ENCODE measurements around the gene PLEKHH1. TPM values are rescaled to one million over a fixed set of nuclear protein-coding genes. Genes with fewer than 3 reads are reported as not detected.

The PLEKHH1 gene
- total RNA-seq, 2 donors from 2014 or later, result 32.7 to 54.7 TPM

DNA sequence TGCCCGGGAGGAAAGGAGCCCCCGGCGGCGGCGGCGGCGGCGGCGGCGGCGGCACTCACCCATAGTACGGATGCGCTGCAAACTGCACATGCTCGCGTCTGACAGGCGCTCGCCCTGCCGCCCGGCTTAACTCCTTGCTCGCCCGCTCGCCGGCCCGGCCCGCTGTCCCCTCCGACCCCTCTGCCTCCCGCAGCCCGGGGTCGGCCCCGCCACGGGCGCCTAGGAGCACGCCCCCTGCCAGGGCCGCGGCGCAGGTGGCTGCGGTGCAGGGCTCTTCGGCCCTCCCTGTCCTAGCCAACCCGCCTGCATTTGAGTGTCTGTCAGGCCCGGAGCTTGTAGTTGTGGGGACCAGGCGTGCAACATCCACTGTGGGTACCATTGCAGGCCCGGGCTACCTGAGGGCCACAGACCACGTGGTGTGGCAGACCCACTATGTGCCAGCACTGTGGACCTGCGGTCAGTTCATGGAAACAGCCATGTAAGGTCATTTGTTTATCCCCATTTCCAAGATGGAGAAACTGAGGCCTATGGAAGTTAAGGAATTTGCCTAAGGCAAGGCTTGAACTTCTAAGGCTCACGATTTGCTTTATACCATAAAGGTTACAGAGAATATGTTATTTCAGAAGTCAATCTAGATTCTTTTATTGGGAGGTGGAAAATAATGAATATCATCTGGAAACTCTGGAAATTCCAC lies 17.6 kb upstream of the PLEKHH1 start:
- H3K36me3 ChIP-seq (replicated peaks in 1 of 2; ENCODE audit: insufficient read depth in 1 of 2, low read depth in 2 of 2), result no peaks in the 10 kb centered on the region
- WGBS, 2 donors, result 6 to 48% methylated on average over 4 to 44 of the region's 45 CpGs
- peaks cover 38% of the 10 kb centered on the region for H3K4me1 ChIP-seq
- ATAC-seq, result peak; percentile 22
- H3K27me3 ChIP-seq, result no peaks in the 10 kb centered on the region
- no peaks in the 10 kb centered on the region for H3K9me3 ChIP-seq
- H3K27ac ChIP-seq, result peak overlapping the region; percentile 78 to 88 (median 84)
- peak overlapping the region in 1 of 2 donors; percentile 90 for H3K4me3 ChIP-seq
- peak in 3 of 4 donors; percentile 20 to 34 (median 28) for DNase-seq
- intact Hi-C loops (cut with DNase I), result no loop called here
- no peak for TF ChIP-seq CTCF (IDR thresholded peaks at IDR 0.05)
- no peak for TF ChIP-seq POLR2A (IDR thresholded peaks at IDR 0.05)

DNA sequence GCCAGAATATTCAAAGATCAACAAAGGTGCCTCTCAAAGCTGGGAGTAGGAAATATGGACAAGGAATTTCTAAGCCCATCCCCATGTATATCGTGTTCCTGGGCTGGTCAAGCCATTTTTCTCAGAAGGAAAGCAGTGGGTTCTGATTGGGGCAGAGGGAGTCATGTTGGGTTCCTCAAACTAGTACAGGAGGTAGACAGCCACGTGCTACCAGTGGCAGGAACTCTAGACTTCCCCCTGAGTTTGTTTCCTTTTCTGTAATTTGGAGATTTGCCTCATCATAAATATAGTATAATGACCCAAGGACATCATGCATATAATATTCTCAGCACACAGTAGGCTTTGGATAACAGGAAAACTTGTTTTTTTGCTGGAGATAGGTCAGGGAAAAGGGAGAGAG lies 16.4 kb upstream of the PLEKHH1 start:
- intact Hi-C loops (cut with DNase I), result no loop called here
- Histone ChIP-seq H3K9me3 (no peaks in the 10 kb centered on the region), H3K27ac (no peak overlapping the region), H3K27me3 (no peaks in the 10 kb centered on the region), H3K4me3 (no peak overlapping the region), H3K36me3 (replicated peaks in 1 of 2; ENCODE audit: insufficient read depth in 1 of 2, low read depth in 2 of 2) (no peaks in the 10 kb centered on the region), H3K4me1 (peaks cover 38% of the 10 kb centered on the region)
- no peak for TF ChIP-seq CTCF (IDR thresholded peaks at IDR 0.05)
- no peak for TF ChIP-seq POLR2A (IDR thresholded peaks at IDR 0.05)
- ATAC-seq (no peak), DNase-seq (no peak)
- WGBS, 2 donors, result 34 to 53% methylated on average over 2 of the region's 2 CpGs

DNA sequence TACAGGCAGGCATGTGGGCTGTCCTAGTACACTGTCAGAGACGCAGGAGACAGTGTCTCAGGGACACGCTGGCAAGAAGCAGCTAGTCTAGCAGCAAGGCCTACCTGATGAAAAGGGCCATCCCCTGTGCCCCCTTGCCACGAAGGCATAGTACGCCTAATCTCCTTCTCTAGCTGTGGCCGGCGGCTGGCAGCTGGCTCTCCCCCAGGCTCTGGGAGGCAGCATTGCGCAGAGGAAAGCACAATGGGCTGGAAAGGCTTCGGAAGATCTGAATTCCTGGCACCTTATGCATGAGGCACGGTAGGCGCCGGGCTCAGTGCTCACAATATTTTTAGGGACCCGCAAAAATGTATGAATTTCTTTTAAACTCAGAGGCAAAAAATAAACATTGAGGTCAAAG lies 16.0 kb upstream of the PLEKHH1 start:
- H3K9me3 ChIP-seq, result no peaks in the 10 kb centered on the region
- TF ChIP-seq POLR2A (IDR thresholded peaks at IDR 0.05) (no peak), CTCF (IDR thresholded peaks at IDR 0.05) (peak in 5 of 7 experiments; percentile 11 to 34 (median 22))
- H3K4me3 ChIP-seq, result no peak overlapping the region
- intact Hi-C loops (cut with DNase I), result no loop called here
- ATAC-seq (peak; percentile 50), DNase-seq (peak; percentile 62 to 75 (median 68))
- WGBS, 2 donors, result 11 to 13% methylated on average over 10 to 12 of the region's 12 CpGs
- H3K36me3 ChIP-seq (replicated peaks in 1 of 2; ENCODE audit: insufficient read depth in 1 of 2, low read depth in 2 of 2), result no peaks in the 10 kb centered on the region
- H3K27me3 ChIP-seq, result no peaks in the 10 kb centered on the region
- H3K4me1 ChIP-seq, result peaks cover 36% of the 10 kb centered on the region
- H3K27ac ChIP-seq, result no peak overlapping the region

DNA sequence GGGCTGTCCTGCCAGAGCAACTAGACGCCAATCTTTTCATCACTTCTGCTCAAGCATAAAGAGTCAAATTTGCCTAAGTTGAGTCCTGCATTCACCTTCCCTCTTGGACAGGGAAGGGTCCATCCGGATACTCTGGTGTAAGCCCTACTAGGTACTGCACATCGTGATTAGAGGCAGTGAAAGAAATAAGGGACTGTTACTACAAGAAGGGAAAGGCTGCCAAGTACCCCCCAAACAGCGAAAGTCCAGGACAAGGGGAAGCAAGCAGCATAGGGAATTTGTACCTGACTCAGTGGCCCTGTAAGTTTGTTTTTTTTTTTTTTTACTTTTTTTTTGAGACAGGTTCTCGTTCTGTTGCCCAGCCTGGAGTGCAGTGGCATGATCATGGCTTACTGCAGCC lies 13.7 kb upstream of the PLEKHH1 start:
- ATAC-seq, result no peak
- Histone ChIP-seq H3K4me1 (peaks cover 13% of the 10 kb centered on the region), H3K4me3 (no peak overlapping the region), H3K9me3 (no peaks in the 10 kb centered on the region), H3K27ac (no peak overlapping the region), H3K36me3 (replicated peaks in 1 of 2; ENCODE audit: insufficient read depth in 1 of 2, low read depth in 2 of 2) (no peaks in the 10 kb centered on the region), H3K27me3 (no peaks in the 10 kb centered on the region)
- no peak for TF ChIP-seq CTCF (IDR thresholded peaks at IDR 0.05)
- TF ChIP-seq POLR2A (IDR thresholded peaks at IDR 0.05), result no peak
- no peak for DNase-seq
- intact Hi-C loops (cut with DNase I), result no loop called here
- 79 to 83% methylated on average over 5 of the region's 5 CpGs for WGBS, 2 donors

GRCh38 chr14:67520482-67520881 lies 12.6 kb upstream of the PLEKHH1 start:
- no peak for ATAC-seq
- Histone ChIP-seq H3K4me1 (peaks cover 10% of the 10 kb centered on the region), H3K4me3 (no peak overlapping the region), H3K9me3 (no peaks in the 10 kb centered on the region), H3K27ac (no peak overlapping the region), H3K27me3 (no peaks in the 10 kb centered on the region), H3K36me3 (replicated peaks in 1 of 2; ENCODE audit: insufficient read depth in 1 of 2, low read depth in 2 of 2) (no peaks in the 10 kb centered on the region)
- intact Hi-C loops (cut with DNase I), result no loop called here
- DNase-seq, result no peak
- TF ChIP-seq POLR2A (IDR thresholded peaks at IDR 0.05) (no peak), CTCF (IDR thresholded peaks at IDR 0.05) (no peak)
- 90 to 97% methylated on average over 1 of the region's 1 CpG for WGBS, 2 donors
